22Rv1 (cell line): Measurements from ENCODE around the gene HOXA13.

Source experiments
- CTCF ChIP-seq: fragments of 450-650 bp; IDR thresholded peaks from 2 replicates; pipeline ENCODE4 v1.5.1; 2017; ENCODE audit warnings: mild to moderate bottlenecking
- ZFX ChIP-seq: fragments of 450-650 bp; IDR thresholded peaks from 2 replicates; pipeline ENCODE4 v1.6.1; 2017; ENCODE audit warnings: antibody characterized with exemption, borderline replicate concordance

- no peak for TF ChIP-seq CTCF
- TF ChIP-seq ZFX, result no peak
These were observed 26.4 kb downstream of the HOXA13 start for GRCh38 chr7:27173511-27173955.
